Measurements from ENCODE around the gene ZFP91.

ZFP91 gene

GRCh38 chr11:58578635-58579191 is at the start of gene ZFP91:
Gene ZFP91, plus strand, starts transcription at chr11:58579063. Its CDS starts 219 bp downstream, at chr11:58579282.
- TF ChIP-seq CTCF (IDR thresholded peaks at IDR 0.05): no peak

- TF ChIP-seq CTCF (IDR thresholded peaks at IDR 0.05): no peak
Observed at GRCh38 chr11:58530236-58530635, 48.6 kb upstream of the ZFP91 start.

- TF ChIP-seq CTCF (IDR thresholded peaks at IDR 0.05): no peak
Observed at GRCh38 chr11:58531865-58532341, 47.0 kb upstream of the ZFP91 start.

- TF ChIP-seq CTCF (IDR thresholded peaks at IDR 0.05): no peak
Observed at GRCh38 chr11:58546841-58547240, 32.0 kb upstream of the ZFP91 start.

GRCh38 chr11:58549644-58550043 is 29.2 kb upstream of the ZFP91 start:
- TF ChIP-seq CTCF (IDR thresholded peaks at IDR 0.05): no peak

- no peak for TF ChIP-seq CTCF (IDR thresholded peaks at IDR 0.05)
Observed at GRCh38 chr11:58560842-58561241, 18.0 kb upstream of the ZFP91 start.

GRCh38 chr11:58561394-58562098 is 17.3 kb upstream of the ZFP91 start:
- TF ChIP-seq CTCF (IDR thresholded peaks at IDR 0.05): no peak
